ENCODE data around the gene ACTR1B.
"Not testable (repeated sequence)": the region's sequence is repeated elsewhere in the genome, so short reads cannot be mapped to it uniquely, and the experiment has no call there.

The ACTR1B gene

GRCh38 chr2:97688062-97688827, 24.4 kb upstream of the ACTR1B start:
- DNase-seq (ENCODE audit: low spot score): peak; percentile 55

GRCh38 chr2:97687235-97687634, 23.4 kb upstream of the ACTR1B start:
- DNase-seq (ENCODE audit: low spot score): not testable (repeated sequence)

- DNase-seq (ENCODE audit: low spot score): no peak
These were observed 14.5 kb upstream of the ACTR1B start for GRCh38 chr2:97678298-97678697.

- DNase-seq (ENCODE audit: low spot score): no peak
These were observed 13.6 kb upstream of the ACTR1B start for GRCh38 chr2:97677480-97677879.

- no peak for DNase-seq (ENCODE audit: low spot score)
These were observed 12.8 kb upstream of the ACTR1B start for GRCh38 chr2:97676620-97677019.

GRCh38 chr2:97675430-97676113, 11.7 kb upstream of the ACTR1B start:
- DNase-seq (ENCODE audit: low spot score): no peak

- DNase-seq (ENCODE audit: low spot score): no peak
These were observed 10.1 kb upstream of the ACTR1B start for GRCh38 chr2:97673915-97674283.

- DNase-seq (ENCODE audit: low spot score): no peak
These were observed 9.5 kb upstream of the ACTR1B start for GRCh38 chr2:97673182-97673914.

GRCh38 chr2:97672606-97673140, 8.8 kb upstream of the ACTR1B start:
- DNase-seq (ENCODE audit: low spot score): not testable (repeated sequence)

- DNase-seq (ENCODE audit: low spot score): no peak
These were observed 7.7 kb upstream of the ACTR1B start for GRCh38 chr2:97671526-97671925.

GRCh38 chr2:97670471-97670870, 6.6 kb upstream of the ACTR1B start:
- no peak for DNase-seq (ENCODE audit: low spot score)

- DNase-seq (ENCODE audit: low spot score): no peak
These were observed 5.6 kb upstream of the ACTR1B start, which contains the start of gene C2orf92 for GRCh38 chr2:97669448-97669847. Gene C2orf92, plus strand, starts transcription at chr2:97669713. Its CDS starts 76 bp downstream, at chr2:97669789.

- no peak for DNase-seq (ENCODE audit: low spot score)
These were observed 759 bp upstream of the ACTR1B start for GRCh38 chr2:97664636-97664970.

- no peak for DNase-seq (ENCODE audit: low spot score)
These were observed 250 bp downstream of the ACTR1B start for GRCh38 chr2:97663626-97663961.

GRCh38 chr2:97662895-97663625, 784 bp downstream of the ACTR1B start:
- DNase-seq (ENCODE audit: low spot score): peak; percentile 86

- DNase-seq (ENCODE audit: low spot score): no peak
These were observed 1.4 kb downstream of the ACTR1B start for GRCh38 chr2:97662386-97662894.

- no peak for DNase-seq (ENCODE audit: low spot score)
These were observed 1.9 kb downstream of the ACTR1B start for GRCh38 chr2:97661927-97662326.

- no peak for DNase-seq (ENCODE audit: low spot score)
These were observed 3.0 kb downstream of the ACTR1B start for GRCh38 chr2:97660775-97661389.

- DNase-seq (ENCODE audit: low spot score): no peak
These were observed 3.6 kb downstream of the ACTR1B start for GRCh38 chr2:97660044-97660774.

- no peak for DNase-seq (ENCODE audit: low spot score)
These were observed 4.4 kb downstream of the ACTR1B start for GRCh38 chr2:97659256-97660043.
